Astrocyte of the spinal cord (primary cell): ENCODE measurements around the gene MINAR1.
"Not testable (repeated sequence)": the region's sequence is repeated elsewhere in the genome, so short reads cannot be mapped to it uniquely, and the experiment has no call there.

Source experiments
- DNase-seq: peaks from one replicate; pipeline ENCODE4 v3.0.0; 2011; ENCODE audit warnings: low read depth, low spot score
- H3K4me3 ChIP-seq: 2 replicates; pipeline ENCODE4 v1.5.1; 2011; ENCODE audit warnings: low read depth, mild to moderate bottlenecking, low read length, moderate library complexity
- CTCF ChIP-seq: IDR thresholded peaks from 2 replicates; pipeline ENCODE4 v1.5.1; 2012; ENCODE audit warnings: low read depth, mild to moderate bottlenecking, low read length, inconsistent platforms
- in situ Hi-C: cut with HindIII; loops from 2 replicates; pipeline ENCODE4 v1.10.0; 2017; ENCODE audit warnings: low sequenced_read_pairs

Gene MINAR1

GRCh38 chr15:79412429-79412828 lies 19.7 kb upstream of the MINAR1 start:
- in situ Hi-C loops, result no loop called here
- no peak for TF ChIP-seq CTCF
- no peak for DNase-seq
- no peak overlapping the region for H3K4me3 ChIP-seq

- in situ Hi-C loops, result no loop called here
- no peak overlapping the region for H3K4me3 ChIP-seq
- no peak for TF ChIP-seq CTCF
- DNase-seq, result no peak
Measured at GRCh38 chr15:79416876-79417275, 15.3 kb upstream of the MINAR1 start.

- no peak overlapping the region for H3K4me3 ChIP-seq
- no peak for TF ChIP-seq CTCF
- DNase-seq, result no peak
- in situ Hi-C loops, result no loop called here
Measured at GRCh38 chr15:79418693-79419279, 13.3 kb upstream of the MINAR1 start.

- no peak overlapping the region for H3K4me3 ChIP-seq
- no peak for TF ChIP-seq CTCF
- in situ Hi-C loops, result no loop called here
- no peak for DNase-seq
Measured at GRCh38 chr15:79425591-79426295, 6.4 kb upstream of the MINAR1 start.

GRCh38 chr15:79426899-79427298 lies 5.2 kb upstream of the MINAR1 start:
- in situ Hi-C loops, H3K4me3 ChIP-seq, DNase-seq: not testable (repeated sequence)

GRCh38 chr15:79427781-79428598 lies 4.1 kb upstream of the MINAR1 start:
- in situ Hi-C loops, result no loop called here
- no peak for TF ChIP-seq CTCF
- no peak for DNase-seq
- no peak overlapping the region for H3K4me3 ChIP-seq
